Activated CD8-positive, alpha-beta T cell treated with anti-CD3 and anti-CD28 coated beads for 36 hours (primary cell): Measurements from ENCODE around the gene MAP3K12. TPM values are rescaled to one million over a fixed set of nuclear protein-coding genes. Genes with fewer than 3 reads are reported as not detected.
"Not testable (repeated sequence)": the region's sequence is repeated elsewhere in the genome, so short reads cannot be mapped to it uniquely, and the experiment has no call there.

Source experiments
- ATAC-seq: fragments of 200-7000 bp; cut with Tn5 transposase; one replicate; pipeline ENCODE4 v1.10.0; 2021; ENCODE audit warnings: mild to moderate bottlenecking, moderate library complexity
- CTCF ChIA-PET: fragments of 350-600 bp; sonication (Branson Sonifier 250); formaldehyde crosslinking; loops from one replicate; lab custom pipeline; 2021; ENCODE audit warnings: antibody characterized with exemption; lab: Charles Lee
- POLR2A ChIA-PET: fragments of 350-600 bp; sonication (Branson Sonifier 250); formaldehyde crosslinking; loops from one replicate; lab custom pipeline; 2021; ENCODE audit warnings: antibody characterized with exemption; lab: Charles Lee
- DNase-seq: peaks from one replicate; pipeline ENCODE4 v3.0.0-alpha.2; 2020
- H3K27ac Mint-ChIP-seq: one replicate; pipeline ENCODE4 v1.8.0; 2021; ENCODE audit warnings: mild to moderate bottlenecking, mixed read lengths
- H3K27me3 Mint-ChIP-seq: one replicate; pipeline ENCODE4 v1.8.0; 2021; ENCODE audit warnings: mixed read lengths
- H3K36me3 Mint-ChIP-seq: one replicate; pipeline ENCODE4 v1.8.0; 2021; ENCODE audit warnings: low read depth, mixed read lengths
- H3K4me1 Mint-ChIP-seq: one replicate; pipeline ENCODE4 v1.8.0; 2021; ENCODE audit warnings: low read depth, mixed read lengths
- H3K4me3 Mint-ChIP-seq: one replicate; pipeline ENCODE4 v1.8.0; 2021; ENCODE audit warnings: mild to moderate bottlenecking, moderate library complexity, mixed read lengths
- H3K9me3 Mint-ChIP-seq: one replicate; pipeline ENCODE4 v1.8.0; 2021; ENCODE audit warnings: mixed read lengths
- CTCF ChIP-seq: fragments of 200-600 bp; IDR thresholded peaks from one replicate; pipeline ENCODE4 v1.8.0; 2022; ENCODE audit warnings: antibody characterized with exemption, mild to moderate bottlenecking
- intact Hi-C: fragments of 100-400 bp; cut with micrococcal nuclease; formaldehyde crosslinking; loops from one replicate; pipeline ENCODE4 v1.10.0; 2022
- total RNA-seq, 2 experiments: library from RNA; stranded (reverse); gene quantifications; one replicate each; pipeline ENCODE4 v1.2.3, GENCODE V29; 2021

Gene MAP3K12
- total RNA-seq = 10 to 100 TPM in 1 of 2 experiments, 1 to 10 TPM in 1; 8.2 to 10.0 TPM

DNA sequence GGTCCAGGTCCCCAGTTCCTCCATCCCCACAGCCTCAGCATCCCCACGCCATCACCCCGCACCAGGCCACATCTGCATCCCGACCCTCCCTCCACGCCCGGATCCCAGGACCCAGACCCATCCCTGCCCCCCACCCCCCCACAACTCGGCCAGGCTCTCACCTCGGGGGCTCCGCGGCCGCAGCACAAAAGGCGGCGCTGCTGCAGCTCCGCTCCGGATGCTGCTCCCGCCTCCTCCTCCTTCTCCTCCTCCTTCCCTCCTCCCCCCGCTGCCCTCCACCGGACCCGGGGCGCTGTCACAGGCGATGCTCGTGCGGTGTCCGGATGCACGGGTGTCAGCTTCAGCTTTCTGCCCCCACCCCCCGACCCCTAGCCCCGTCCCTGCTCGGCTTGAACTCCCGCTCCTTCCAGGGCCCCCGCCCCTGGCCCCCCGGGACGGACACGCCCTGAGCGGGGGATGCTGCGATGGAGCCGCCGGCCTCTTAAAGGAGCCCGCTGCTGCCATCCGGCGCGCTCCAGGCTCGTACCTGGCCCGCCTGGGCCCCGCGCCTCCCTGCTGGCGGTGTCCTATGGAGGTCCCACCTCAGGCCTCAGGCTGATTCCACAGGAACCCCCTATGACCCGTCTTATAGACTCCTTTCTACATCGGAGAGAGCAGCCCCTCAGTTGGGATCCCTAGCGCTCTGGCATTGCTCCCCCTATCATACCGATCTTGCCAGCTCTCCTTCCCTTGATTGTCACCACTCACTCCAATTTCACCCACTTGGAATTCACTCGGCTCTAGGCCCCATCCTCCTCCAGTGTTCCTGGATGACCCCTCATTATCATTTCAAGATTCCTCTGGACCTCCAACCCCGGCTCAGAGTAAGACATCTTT lies at the start of gene MAP3K12:
Gene MAP3K12, minus strand, starts transcription at position 193 of the 876 bp plus-strand sequence. CDS start 12,067 bp downstream, outside the sequence.
- TF ChIP-seq CTCF = no peak
- peak; percentile 76 for DNase-seq
- Mint-ChIP-seq H3K27ac (peak within 1 kb of the TSS; percentile 94), H3K36me3 (no peaks in the 10 kb centered on the region), H3K9me3 (no peaks in the 10 kb centered on the region), H3K4me1 (peaks cover 37% of the 10 kb centered on the region), H3K27me3 (no peaks in the 10 kb centered on the region), H3K4me3 (peak within 1 kb of the TSS; percentile 76)
- ChIA-PET CTCF (interaction anchor here (1.1 to 2.5 kb wide), 5 partner anchors 9 to 147 kb away, joined by 4 to 11 read pairs (median 5); no protein-coding TSS in a partner anchor), POLR2A (interaction anchor here (0.6 to 54.1 kb wide), 4 partner anchors 9 to 180 kb away, joined by 3 to 1494 read pairs (median 6); partner anchors contain the start of gene PCBP2)
- intact Hi-C loops = loop anchor here (10.0 kb wide), 1 partner anchor 145 kb away; no protein-coding TSS in a partner anchor
- ATAC-seq = peak; percentile 11

DNA sequence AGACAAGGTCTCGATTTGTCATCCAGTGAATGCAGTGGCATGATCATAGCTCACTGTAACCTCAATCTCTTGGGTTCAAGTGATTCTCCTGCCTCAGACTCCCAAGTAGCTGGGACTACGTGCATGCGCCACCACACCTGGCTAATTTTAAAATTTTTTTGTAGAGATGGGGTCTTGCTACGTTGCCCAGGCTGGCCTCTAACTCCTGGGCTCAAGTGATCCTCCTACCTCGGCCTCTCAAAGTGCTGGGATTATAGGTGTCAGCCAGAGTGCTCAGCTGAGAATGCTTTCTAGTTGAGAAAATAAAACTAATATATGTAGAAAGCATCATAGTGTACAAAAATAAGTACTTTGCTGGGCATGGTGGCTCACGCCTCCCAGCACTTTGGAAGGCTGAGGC lies 49.1 kb upstream of the MAP3K12 start:
- intact Hi-C loops = loop anchor here (10.0 kb wide), 1 partner anchor 196 kb away; no protein-coding TSS in a partner anchor
- H3K27ac Mint-ChIP-seq, H3K27me3 Mint-ChIP-seq, H3K4me3 Mint-ChIP-seq, DNase-seq, ATAC-seq, H3K36me3 Mint-ChIP-seq, H3K9me3 Mint-ChIP-seq: not testable (repeated sequence)
- H3K4me1 Mint-ChIP-seq = peaks cover 22% of the 10 kb centered on the region
- ChIA-PET CTCF (interaction anchor here (1.1 to 1.5 kb wide), 3 partner anchors 127 to 199 kb away, joined by 3 read pairs; partner anchors contain the start of gene ATP5MC2), POLR2A (interaction anchor here (1.1 to 1.7 kb wide), 2 partner anchors 9 to 128 kb away, joined by 3 read pairs; partner anchors contain the start of gene ATP5MC2)

GRCh38 chr12:53543539-53543938 lies 44.3 kb upstream of the MAP3K12 start:
- peaks cover 10% of the 10 kb centered on the region for H3K36me3 Mint-ChIP-seq

DNA sequence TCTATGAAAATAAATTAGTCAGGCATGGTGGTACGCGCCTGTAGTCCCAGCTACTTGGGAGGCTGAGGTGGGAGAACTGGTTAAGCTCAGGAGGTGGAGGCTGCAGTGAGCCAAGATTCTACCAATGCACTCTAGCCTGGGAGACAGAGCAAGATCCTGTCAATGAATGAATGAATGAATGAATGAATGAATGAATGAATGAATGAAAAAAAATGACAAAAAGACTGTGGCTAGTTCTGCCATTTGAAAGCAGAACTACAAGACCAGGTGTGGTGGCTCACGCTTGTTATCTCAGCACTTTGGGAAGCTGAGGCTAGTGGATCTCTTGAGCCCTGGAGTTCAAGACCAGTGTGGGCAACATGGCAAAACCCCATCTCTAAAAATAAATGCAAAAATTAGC lies 40.3 kb upstream of the MAP3K12 start:
- intact Hi-C loops = no loop called here
- peaks cover 14% of the 10 kb centered on the region for H3K4me1 Mint-ChIP-seq
- TF ChIP-seq CTCF = no peak
- no peak for ATAC-seq
- ChIA-PET CTCF (interaction anchor here (0.6 to 2.6 kb wide), 5 partner anchors 9 to 203 kb away, joined by 3 to 7 read pairs (median 3); partner anchors contain the start of gene ATP5MC2), POLR2A (interaction anchor here (1.0 to 1.4 kb wide), 2 partner anchors 56 to 138 kb away, joined by 3 read pairs; no protein-coding TSS in a partner anchor)
- no peaks in the 10 kb centered on the region for H3K9me3 Mint-ChIP-seq
- no peaks in the 10 kb centered on the region for H3K27me3 Mint-ChIP-seq
- H3K4me3 Mint-ChIP-seq = no peak overlapping the region
- no peak for DNase-seq
- H3K27ac Mint-ChIP-seq = no peak overlapping the region
- H3K36me3 Mint-ChIP-seq = peaks cover 16% of the 10 kb centered on the region

More at GRCh38 chr12:53543539-53543938, 44.3 kb upstream of the MAP3K12 start:
- intact Hi-C loops = loop anchor here (2.0 to 10.0 kb wide), 2 partner anchors 133 to 201 kb away; partner anchors contain the start of gene ATP5MC2
- H3K27ac Mint-ChIP-seq = peak overlapping the region; percentile 79
- TF ChIP-seq CTCF = peak; percentile 87
- ATAC-seq (peak; percentile 99), DNase-seq (peak; percentile 79)
- H3K27me3 Mint-ChIP-seq = no peaks in the 10 kb centered on the region
- H3K4me3 Mint-ChIP-seq = no peak overlapping the region
- H3K9me3 Mint-ChIP-seq = no peaks in the 10 kb centered on the region
- H3K4me1 Mint-ChIP-seq = peaks cover 16% of the 10 kb centered on the region
- POLR2A ChIA-PET = interaction anchor here (0.9 to 2.6 kb wide), 3 partner anchors 48 to 133 kb away, joined by 3 to 19 read pairs (median 3); partner anchors contain the start of gene ATP5MC2
- CTCF ChIA-PET = interaction anchor here (0.5 to 4.8 kb wide), 48 partner anchors 8 to 221 kb away, joined by 3 to 96 read pairs (median 5); partner anchors contain the start of genes ATF7 and ATP5MC2

- intact Hi-C loops = no loop called here
- H3K4me3 Mint-ChIP-seq = no peak overlapping the region
- ChIA-PET POLR2A (no interaction called here), CTCF (interaction anchor here (1.3 kb wide), 2 partner anchors 30 to 138 kb away, joined by 5 read pairs; partner anchors contain the start of gene ATP5MC2)
- no peak for TF ChIP-seq CTCF
- H3K27me3 Mint-ChIP-seq = no peaks in the 10 kb centered on the region
- no peaks in the 10 kb centered on the region for H3K9me3 Mint-ChIP-seq
- peaks cover 19% of the 10 kb centered on the region for H3K36me3 Mint-ChIP-seq
- DNase-seq = no peak
- no peak for ATAC-seq
- H3K27ac Mint-ChIP-seq = peak overlapping the region; percentile 9
- H3K4me1 Mint-ChIP-seq = peaks cover 3% of the 10 kb centered on the region
These were observed 39.0 kb upstream of the MAP3K12 start for GRCh38 chr12:53538209-53538689.
